ENCODE measurements around the gene SLC43A2. TPM values are rescaled to one million over a fixed set of nuclear protein-coding genes. Genes with fewer than 3 reads are reported as not detected.

SLC43A2 gene
- total and polyA plus RNA-seq, 2 of the 13 experiments (the other 11 are each of a cell fraction or from before 2014, with no cell fraction given), result 7.3 to 20.0 TPM

DNA sequence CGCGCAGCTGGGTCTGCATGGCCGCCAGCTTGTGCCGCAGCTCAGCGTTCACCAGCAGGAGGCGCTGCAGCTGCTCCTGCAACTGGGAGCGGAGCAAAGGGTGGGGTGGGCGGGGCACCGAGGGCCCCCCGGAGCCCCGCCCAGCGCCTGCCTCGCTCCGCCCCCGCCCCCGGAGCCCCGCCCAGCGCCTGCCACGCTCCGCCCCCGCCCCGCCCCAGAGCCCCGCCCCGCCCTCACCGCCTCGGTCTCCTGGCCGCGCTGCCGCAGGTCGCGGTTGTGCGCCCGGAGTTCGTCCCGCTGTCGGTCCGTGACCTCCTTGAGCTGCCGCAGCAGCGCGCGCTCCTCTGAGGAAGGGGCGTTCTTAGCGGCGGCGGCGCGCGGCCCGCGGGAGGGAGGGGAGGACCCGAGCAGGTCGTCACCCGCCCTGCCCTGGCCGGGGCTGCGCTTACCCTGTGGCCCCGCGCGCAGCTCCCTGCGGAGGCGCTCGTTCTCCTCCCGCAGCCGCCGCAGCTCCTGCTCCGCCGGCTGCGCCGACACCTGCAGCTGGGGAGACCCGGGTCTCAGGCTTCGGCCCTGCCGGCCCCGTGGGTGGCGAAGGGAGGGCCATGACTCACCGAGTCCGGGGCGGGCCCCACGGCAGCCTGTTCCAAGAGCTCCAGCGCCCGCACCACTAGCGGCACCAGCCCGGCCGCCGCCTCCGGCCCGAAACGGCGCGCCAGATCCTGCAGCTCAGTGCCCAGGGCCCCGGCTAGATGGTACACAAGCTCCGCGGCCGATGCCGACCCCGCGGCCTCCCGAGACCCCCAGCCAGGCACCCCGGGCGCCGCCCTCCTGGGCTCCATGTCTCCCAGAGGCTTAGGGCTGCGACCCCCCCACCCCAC, 20.6 kb upstream of the SLC43A2 start (continued):
- TF ChIP-seq, protein P1, sequence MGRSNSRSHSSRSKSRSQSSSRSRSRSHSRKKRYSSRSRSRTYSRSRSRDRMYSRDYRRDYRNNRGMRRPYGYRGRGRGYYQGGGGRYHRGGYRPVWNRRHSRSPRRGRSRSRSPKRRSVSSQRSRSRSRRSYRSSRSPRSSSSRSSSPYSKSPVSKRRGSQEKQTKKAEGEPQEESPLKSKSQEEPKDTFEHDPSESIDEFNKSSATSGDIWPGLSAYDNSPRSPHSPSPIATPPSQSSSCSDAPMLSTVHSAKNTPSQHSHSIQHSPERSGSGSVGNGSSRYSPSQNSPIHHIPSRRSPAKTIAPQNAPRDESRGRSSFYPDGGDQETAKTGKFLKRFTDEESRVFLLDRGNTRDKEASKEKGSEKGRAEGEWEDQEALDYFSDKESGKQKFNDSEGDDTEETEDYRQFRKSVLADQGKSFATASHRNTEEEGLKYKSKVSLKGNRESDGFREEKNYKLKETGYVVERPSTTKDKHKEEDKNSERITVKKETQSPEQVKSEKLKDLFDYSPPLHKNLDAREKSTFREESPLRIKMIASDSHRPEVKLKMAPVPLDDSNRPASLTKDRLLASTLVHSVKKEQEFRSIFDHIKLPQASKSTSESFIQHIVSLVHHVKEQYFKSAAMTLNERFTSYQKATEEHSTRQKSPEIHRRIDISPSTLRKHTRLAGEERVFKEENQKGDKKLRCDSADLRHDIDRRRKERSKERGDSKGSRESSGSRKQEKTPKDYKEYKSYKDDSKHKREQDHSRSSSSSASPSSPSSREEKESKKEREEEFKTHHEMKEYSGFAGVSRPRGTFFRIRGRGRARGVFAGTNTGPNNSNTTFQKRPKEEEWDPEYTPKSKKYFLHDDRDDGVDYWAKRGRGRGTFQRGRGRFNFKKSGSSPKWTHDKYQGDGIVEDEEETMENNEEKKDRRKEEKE (IDR thresholded peaks at IDR 0.05), result no peak
- TF ChIP-seq CERS6 (CRISPR knock-in tag; IDR thresholded peaks at IDR 0.05) (no peak), ZSCAN21 (CRISPR knock-in tag; IDR thresholded peaks at IDR 0.05; ENCODE audit: borderline replicate concordance) (peak; percentile 43), ZNF704 (CRISPR knock-in tag; IDR thresholded peaks at IDR 0.05; ENCODE audit: borderline replicate concordance) (no peak), ZNF3 (CRISPR knock-in tag; IDR thresholded peaks at IDR 0.05) (no peak), ZNF354B (CRISPR knock-in tag; IDR thresholded peaks at IDR 0.05) (no peak), RFX3 (CRISPR knock-in tag; IDR thresholded peaks at IDR 0.05) (no peak), ZNF282 (IDR thresholded peaks at IDR 0.05; ENCODE audit: partially characterized antibody) (no peak), GABPB1 (CRISPR knock-in tag; IDR thresholded peaks at IDR 0.05) (peak; percentile 50), MED8 (CRISPR knock-in tag; IDR thresholded peaks at IDR 0.05; ENCODE audit: insufficient replicate concordance) (no peak), LBX2 (CRISPR knock-in tag; IDR thresholded peaks at IDR 0.05; ENCODE audit: borderline replicate concordance) (no peak), ZNF207 (IDR thresholded peaks at IDR 0.05; ENCODE audit: borderline replicate concordance) (no peak), THYN1 (CRISPR knock-in tag; IDR thresholded peaks at IDR 0.05; ENCODE audit: borderline replicate concordance, low read depth) (no peak)
- TF ChIP-seq, protein P2, sequence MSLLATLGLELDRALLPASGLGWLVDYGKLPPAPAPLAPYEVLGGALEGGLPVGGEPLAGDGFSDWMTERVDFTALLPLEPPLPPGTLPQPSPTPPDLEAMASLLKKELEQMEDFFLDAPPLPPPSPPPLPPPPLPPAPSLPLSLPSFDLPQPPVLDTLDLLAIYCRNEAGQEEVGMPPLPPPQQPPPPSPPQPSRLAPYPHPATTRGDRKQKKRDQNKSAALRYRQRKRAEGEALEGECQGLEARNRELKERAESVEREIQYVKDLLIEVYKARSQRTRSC (CRISPR knock-in tag; IDR thresholded peaks at IDR 0.05; ENCODE audit: low read depth), result no peak
- TF ChIP-seq, protein P3, sequence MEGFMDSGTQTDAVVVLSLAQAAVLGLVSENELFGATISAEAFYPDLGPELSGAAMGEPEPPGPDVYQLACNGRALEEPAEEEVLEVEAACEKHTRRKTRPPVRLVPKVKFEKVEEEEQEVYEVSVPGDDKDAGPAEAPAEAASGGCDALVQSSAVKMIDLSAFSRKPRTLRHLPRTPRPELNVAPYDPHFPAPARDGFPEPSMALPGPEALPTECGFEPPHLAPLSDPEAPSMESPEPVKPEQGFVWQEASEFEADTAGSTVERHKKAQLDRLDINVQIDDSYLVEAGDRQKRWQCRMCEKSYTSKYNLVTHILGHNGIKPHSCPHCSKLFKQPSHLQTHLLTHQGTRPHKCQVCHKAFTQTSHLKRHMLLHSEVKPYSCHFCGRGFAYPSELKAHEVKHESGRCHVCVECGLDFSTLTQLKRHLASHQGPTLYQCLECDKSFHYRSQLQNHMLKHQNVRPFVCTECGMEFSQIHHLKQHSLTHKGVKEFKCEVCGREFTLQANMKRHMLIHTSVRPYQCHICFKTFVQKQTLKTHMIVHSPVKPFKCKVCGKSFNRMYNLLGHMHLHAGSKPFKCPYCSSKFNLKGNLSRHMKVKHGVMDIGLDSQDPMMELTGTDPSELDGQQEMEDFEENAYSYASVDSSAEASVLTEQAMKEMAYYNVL (CRISPR knock-in tag; IDR thresholded peaks at IDR 0.05; ENCODE audit: borderline replicate concordance), result no peak; the same call in 1 of the 2 replicates
- TF ChIP-seq, protein P4, sequence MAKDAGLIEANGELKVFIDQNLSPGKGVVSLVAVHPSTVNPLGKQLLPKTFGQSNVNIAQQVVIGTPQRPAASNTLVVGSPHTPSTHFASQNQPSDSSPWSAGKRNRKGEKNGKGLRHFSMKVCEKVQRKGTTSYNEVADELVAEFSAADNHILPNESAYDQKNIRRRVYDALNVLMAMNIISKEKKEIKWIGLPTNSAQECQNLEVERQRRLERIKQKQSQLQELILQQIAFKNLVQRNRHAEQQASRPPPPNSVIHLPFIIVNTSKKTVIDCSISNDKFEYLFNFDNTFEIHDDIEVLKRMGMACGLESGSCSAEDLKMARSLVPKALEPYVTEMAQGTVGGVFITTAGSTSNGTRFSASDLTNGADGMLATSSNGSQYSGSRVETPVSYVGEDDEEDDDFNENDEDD (CRISPR knock-in tag; IDR thresholded peaks at IDR 0.05; ENCODE audit: borderline replicate concordance), result peak; percentile 57; the same call in 1 of the 2 replicates

Measured in HepG2 (cell line).